MG63 (cell line): Measurements from ENCODE around the gene ELAVL1. TPM values are rescaled to one million over a fixed set of nuclear protein-coding genes. Genes with fewer than 3 reads are reported as not detected.
A peak's percentile ranks its signal among the peaks of the same experiment; 100 is the strongest.
"Not testable (repeated sequence)": the region's sequence is repeated elsewhere in the genome, so short reads cannot be mapped to it uniquely, and the experiment has no call there.

Source experiments
- DNase-seq: peaks from one replicate; pipeline ENCODE4 v3.0.0-alpha.2; 2020
- H3K27me3 ChIP-seq: fragments of 250-450 bp; sonication (Bioruptor Pico); 2 replicates; pipeline ENCODE4 v1.5.1; 2020; ENCODE audit warnings: mild to moderate bottlenecking, moderate library complexity
- H3K36me3 ChIP-seq: fragments of 250-450 bp; sonication (Bioruptor Pico); 2 replicates; pipeline ENCODE4 v1.5.1; 2020; ENCODE audit warnings: mild to moderate bottlenecking, moderate library complexity
- H3K4me3 ChIP-seq: fragments of 250-450 bp; sonication (Bioruptor Pico); 2 replicates; pipeline ENCODE4 v1.5.1; 2020; ENCODE audit warnings: mild to moderate bottlenecking, moderate library complexity
- H3K9me3 ChIP-seq: fragments of 250-450 bp; sonication (Bioruptor Pico); 2 replicates; pipeline ENCODE4 v1.5.1; 2020; ENCODE audit warnings: mild to moderate bottlenecking, moderate library complexity
- total RNA-seq: library from RNA; depleted of rRNA; stranded (reverse); fragments of >200 nt; shearing (Covaris generic); gene quantifications from 2 replicates; pipeline ENCODE4 v1.2.3, GENCODE V29; 2014; ENCODE audit warnings: low replicate concordance

ELAVL1 gene
- total RNA-seq, 1 experiment from 2014 or later: 118 TPM

DNA sequence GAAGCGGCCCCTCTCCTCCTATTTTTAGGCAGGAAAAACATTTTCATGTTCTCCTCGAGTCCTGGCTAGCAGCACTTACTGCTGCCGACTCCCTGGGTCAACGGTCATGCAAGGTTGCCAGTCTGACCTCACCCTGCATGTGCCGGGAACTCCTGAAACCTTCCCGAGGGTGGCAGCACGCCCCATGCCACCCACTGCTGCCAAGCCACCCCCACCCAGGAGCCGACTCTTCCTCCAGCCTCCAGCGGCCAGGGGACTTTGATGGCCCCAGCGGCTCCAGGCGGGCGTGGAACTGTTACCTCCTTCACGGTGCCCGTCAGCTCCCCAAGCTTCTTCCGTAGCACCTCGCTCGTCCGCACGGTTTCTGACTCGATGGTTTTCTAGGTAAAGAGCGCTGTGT is 70.7 kb downstream of the ELAVL1 start:
- H3K27me3 ChIP-seq: no peaks in the 10 kb centered on the region
- peaks cover 98% of the 10 kb centered on the region for H3K36me3 ChIP-seq
- H3K9me3 ChIP-seq: no peaks in the 10 kb centered on the region
- DNase-seq: no peak
- H3K4me3 ChIP-seq: no peak overlapping the region

DNA sequence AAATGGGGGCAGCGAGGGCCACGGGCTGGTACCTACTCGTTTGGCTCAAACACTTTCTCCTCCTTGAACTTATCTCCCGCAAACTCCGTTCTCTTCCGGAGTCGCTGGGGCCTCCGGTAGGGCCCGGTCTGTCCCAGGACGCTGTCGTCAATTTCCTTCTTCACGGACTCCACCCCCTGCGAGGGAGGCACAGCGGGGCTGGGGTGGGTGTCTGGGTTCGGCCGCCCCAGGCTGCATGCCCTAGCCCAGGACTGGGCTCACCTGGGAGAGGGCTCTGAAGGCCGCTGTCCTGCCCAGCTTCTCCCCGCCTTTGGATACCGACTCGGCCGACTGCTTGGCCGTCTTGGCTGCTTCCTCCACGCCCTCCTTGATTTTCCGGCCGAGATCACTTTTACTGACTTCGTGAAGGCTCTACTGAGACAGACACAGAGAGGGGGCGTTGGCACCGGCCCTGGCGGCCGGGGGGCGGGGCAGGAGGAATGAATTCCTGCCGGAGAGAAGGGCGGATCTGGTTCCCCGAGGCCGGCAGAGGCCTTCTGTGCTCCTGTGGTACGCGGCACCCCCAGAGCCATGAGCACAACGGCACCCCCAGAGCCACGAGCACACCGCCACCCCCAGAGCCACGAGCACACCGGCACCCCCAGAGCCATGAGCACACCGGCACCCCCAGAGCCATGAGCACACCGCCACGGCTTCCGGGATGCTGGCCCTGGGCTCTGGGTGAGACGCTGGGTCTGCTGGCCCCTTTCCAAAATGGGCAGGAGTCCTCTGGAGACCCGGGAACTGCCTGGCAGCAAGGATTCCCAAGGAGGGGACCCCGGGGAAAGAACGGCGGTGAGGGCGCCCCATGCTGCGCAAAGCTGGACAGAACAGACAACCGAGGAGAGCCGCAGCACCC is 71.4 kb downstream of the ELAVL1 start:
- H3K36me3 ChIP-seq: peaks cover 97% of the 10 kb centered on the region

GRCh38 chr19:7933411-7933810 is 72.0 kb downstream of the ELAVL1 start:
- no peaks in the 10 kb centered on the region for H3K9me3 ChIP-seq

More for the DNA sequence above, 71.4 kb downstream of the ELAVL1 start:
- no peak overlapping the region for H3K4me3 ChIP-seq
- DNase-seq: no peak
- no peaks in the 10 kb centered on the region for H3K9me3 ChIP-seq
- no peaks in the 10 kb centered on the region for H3K27me3 ChIP-seq

DNA sequence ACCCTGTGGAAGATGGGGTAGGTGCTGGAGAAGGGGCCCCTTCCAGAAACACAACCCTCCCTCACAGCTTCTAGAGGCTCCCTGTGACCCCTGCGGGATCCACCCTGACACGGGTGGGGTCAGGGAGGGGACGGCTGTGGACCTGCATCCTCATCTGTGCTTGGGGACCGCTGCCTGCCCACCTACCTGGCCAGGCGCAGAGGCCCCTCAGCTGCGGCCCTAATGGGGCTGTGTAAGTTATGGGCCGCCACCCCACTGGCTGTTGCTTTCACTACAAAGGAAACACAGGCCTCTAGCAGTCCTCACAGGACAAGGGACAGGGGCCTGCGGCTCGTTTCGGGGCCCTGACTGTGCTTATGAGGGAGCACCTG is 72.5 kb downstream of the ELAVL1 start:
- H3K27me3 ChIP-seq: no peaks in the 10 kb centered on the region
- H3K36me3 ChIP-seq: peaks cover 93% of the 10 kb centered on the region
- no peak for DNase-seq
- no peaks in the 10 kb centered on the region for H3K9me3 ChIP-seq
- no peak overlapping the region for H3K4me3 ChIP-seq

More at GRCh38 chr19:7933411-7933810, 72.0 kb downstream of the ELAVL1 start:
- DNase-seq: no peak
- Histone ChIP-seq H3K36me3 (peaks cover 93% of the 10 kb centered on the region), H3K4me3 (no peak overlapping the region), H3K27me3 (no peaks in the 10 kb centered on the region)

- H3K4me3 ChIP-seq: no peak overlapping the region
- peaks cover 93% of the 10 kb centered on the region for H3K36me3 ChIP-seq
- DNase-seq: no peak
- no peaks in the 10 kb centered on the region for H3K9me3 ChIP-seq
- no peaks in the 10 kb centered on the region for H3K27me3 ChIP-seq
These were observed 73.0 kb downstream of the ELAVL1 start for GRCh38 chr19:7932276-7932929.

GRCh38 chr19:7931221-7932061 is 74.0 kb downstream of the ELAVL1 start:
- no peak overlapping the region for H3K4me3 ChIP-seq
- DNase-seq: no peak
- no peaks in the 10 kb centered on the region for H3K27me3 ChIP-seq
- no peaks in the 10 kb centered on the region for H3K9me3 ChIP-seq
- H3K36me3 ChIP-seq: peaks cover 93% of the 10 kb centered on the region

- H3K36me3 ChIP-seq: peaks cover 88% of the 10 kb centered on the region
- no peak overlapping the region for H3K4me3 ChIP-seq
- H3K27me3 ChIP-seq: no peaks in the 10 kb centered on the region
- H3K9me3 ChIP-seq: no peaks in the 10 kb centered on the region
- no peak for DNase-seq
These were observed 74.7 kb downstream of the ELAVL1 start for GRCh38 chr19:7930765-7931164.

DNA sequence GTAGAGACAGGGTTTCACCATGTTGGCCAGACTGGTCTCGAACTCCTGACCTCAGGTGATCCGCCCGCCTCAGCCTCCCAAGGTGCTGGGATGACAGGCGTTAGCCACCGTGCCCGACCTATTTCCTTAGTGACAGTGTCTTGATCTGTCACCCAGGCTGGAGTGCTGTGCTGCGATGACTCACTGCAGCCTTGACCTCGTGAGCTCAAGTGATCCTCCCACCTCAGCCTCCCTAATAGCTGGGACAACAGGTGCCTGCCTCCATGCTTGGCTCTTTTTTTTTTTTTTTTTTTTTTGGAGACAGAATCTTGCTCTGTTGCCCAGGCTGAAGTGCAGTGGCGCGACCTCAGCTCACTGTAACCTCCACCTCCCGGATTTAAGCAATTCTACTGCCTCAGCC is 75.4 kb downstream of the ELAVL1 start:
- not testable (repeated sequence) for H3K9me3 ChIP-seq, H3K4me3 ChIP-seq, DNase-seq, H3K27me3 ChIP-seq
- peaks cover 81% of the 10 kb centered on the region for H3K36me3 ChIP-seq

- no peak overlapping the region for H3K4me3 ChIP-seq
- no peaks in the 10 kb centered on the region for H3K9me3 ChIP-seq
- peak; percentile 78 for DNase-seq
- H3K36me3 ChIP-seq: peaks cover 71% of the 10 kb centered on the region
- no peaks in the 10 kb centered on the region for H3K27me3 ChIP-seq
These were observed 76.4 kb downstream of the ELAVL1 start for GRCh38 chr19:7928741-7929701.

GRCh38 chr19:7928334-7928706 is 77.1 kb downstream of the ELAVL1 start:
- no peak for DNase-seq
- Histone ChIP-seq H3K9me3 (no peaks in the 10 kb centered on the region), H3K4me3 (no peak overlapping the region), H3K27me3 (no peaks in the 10 kb centered on the region), H3K36me3 (peaks cover 64% of the 10 kb centered on the region)

DNA sequence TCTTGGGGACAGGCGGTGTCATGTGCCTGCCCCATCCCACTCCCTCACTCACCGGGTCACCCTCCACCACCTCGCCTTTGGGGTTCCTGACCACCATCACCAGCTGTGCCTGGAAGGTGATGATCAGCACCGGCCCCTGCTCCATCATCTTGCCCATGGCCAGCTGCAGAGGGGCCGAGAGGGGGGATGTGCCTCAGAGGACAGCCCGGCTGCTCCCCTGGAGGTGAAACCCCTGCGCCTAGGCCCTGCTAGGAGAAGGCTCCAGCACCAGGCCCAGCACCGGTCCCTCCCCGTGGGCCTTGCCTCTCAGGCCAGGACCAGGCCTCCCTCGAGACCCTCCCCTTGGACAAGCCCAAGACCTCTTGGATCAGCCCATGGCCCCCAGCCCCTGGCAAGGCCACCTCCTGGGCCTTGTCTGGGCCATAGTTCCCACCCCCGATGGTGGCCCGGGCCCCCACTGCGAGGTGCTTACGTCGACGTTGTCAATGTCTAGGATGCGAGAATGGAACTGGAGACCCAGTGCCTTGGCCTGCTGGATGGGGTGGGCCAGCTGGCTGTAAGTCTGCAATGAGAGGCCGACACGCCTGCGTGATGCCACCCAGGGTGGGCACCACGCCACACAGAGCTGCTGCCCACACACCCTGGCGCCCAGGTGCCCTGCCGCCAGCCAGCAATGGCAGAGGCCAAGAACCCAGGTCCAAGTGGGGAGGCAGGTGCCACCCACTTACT is 77.7 kb downstream of the ELAVL1 start:
- H3K36me3 ChIP-seq: peaks cover 62% of the 10 kb centered on the region
- no peaks in the 10 kb centered on the region for H3K9me3 ChIP-seq
- no peak overlapping the region for H3K4me3 ChIP-seq
- no peak for DNase-seq
- H3K27me3 ChIP-seq: no peaks in the 10 kb centered on the region

GRCh38 chr19:7926727-7927604 is 78.5 kb downstream of the ELAVL1 start:
- H3K36me3 ChIP-seq: peaks cover 62% of the 10 kb centered on the region
- H3K9me3 ChIP-seq: no peaks in the 10 kb centered on the region
- peak; percentile 10 for DNase-seq
- H3K4me3 ChIP-seq: no peak overlapping the region
- H3K27me3 ChIP-seq: no peaks in the 10 kb centered on the region

- peaks cover 60% of the 10 kb centered on the region for H3K36me3 ChIP-seq
- peak within 1 kb of the TSS; percentile 44 for H3K4me3 ChIP-seq
- no peaks in the 10 kb centered on the region for H3K27me3 ChIP-seq
- no peaks in the 10 kb centered on the region for H3K9me3 ChIP-seq
- DNase-seq: peak; percentile 78
These were observed 79.3 kb downstream of the ELAVL1 start, which contains the start of gene CTXN1 for GRCh38 chr19:7926021-7926726. CTXN1 (minus strand) TSS chr19:7926135; CDS start chr19:7925538, 597 bp downstream.
